Mesothelial cell of epicardium (in vitro differentiated cells): ENCODE results near the gene RPA1. TPM values are rescaled to one million over a fixed set of nuclear protein-coding genes. Genes with fewer than 3 reads are reported as not detected.

Experiments
- DNase-seq, 2 experiments: peaks; one replicate each; pipeline ENCODE4 v3.0.0; 2021; ENCODE audit warnings: low spot score in 2 of 2; ENCODE audit not compliant: unreplicated experiment in 2 of 2
- H3K27ac Mint-ChIP-seq: 2 replicates; pipeline ENCODE4 v1.8.0; 2021; ENCODE audit warnings: mixed read lengths
- H3K27me3 Mint-ChIP-seq: 2 replicates; pipeline ENCODE4 v1.8.0; 2021; ENCODE audit warnings: low read depth, mixed read lengths
- H3K36me3 Mint-ChIP-seq: 2 replicates; pipeline ENCODE4 v1.8.0; 2021; ENCODE audit warnings: mixed read lengths
- H3K4me1 Mint-ChIP-seq: 2 replicates; pipeline ENCODE4 v1.8.0; 2021; ENCODE audit warnings: mixed read lengths
- H3K4me3 Mint-ChIP-seq: 2 replicates; pipeline ENCODE4 v1.8.0; 2021; ENCODE audit warnings: mild to moderate bottlenecking, moderate library complexity, mixed read lengths
- H3K9me3 Mint-ChIP-seq: 2 replicates; pipeline ENCODE4 v1.8.0; 2021; ENCODE audit warnings: mixed read lengths
- CTCF ChIP-seq: fragments of 200-600 bp; sonication (generic); IDR thresholded peaks from one replicate; pipeline ENCODE4 v1.5.0; 2021; ENCODE audit warnings: antibody characterized with exemption; ENCODE audit not compliant: unreplicated experiment
- total RNA-seq: library from RNA; stranded (reverse); gene quantifications from 3 replicates; pipeline ENCODE4 v1.2.1, GENCODE V29; 2021

RPA1 gene
- total RNA-seq, 1 donor from 2014 or later: 94.2 TPM

- Mint-ChIP-seq H3K9me3 (no peaks in the 10 kb centered on the region), H3K27ac (no peak overlapping the region), H3K36me3 (peaks cover 34% of the 10 kb centered on the region), H3K4me3 (no peak overlapping the region), H3K4me1 (peaks cover 14% of the 10 kb centered on the region), H3K27me3 (no peaks in the 10 kb centered on the region)
- TF ChIP-seq CTCF: no peak
- no peak for DNase-seq
Observed at GRCh38 chr17:1786708-1787107, 43.1 kb upstream of the RPA1 start.

- TF ChIP-seq CTCF: no peak
- Mint-ChIP-seq H3K9me3 (no peaks in the 10 kb centered on the region), H3K27ac (no peak overlapping the region), H3K4me1 (peaks cover 14% of the 10 kb centered on the region), H3K36me3 (peaks cover 31% of the 10 kb centered on the region), H3K27me3 (no peaks in the 10 kb centered on the region), H3K4me3 (no peak overlapping the region)
- no peak for DNase-seq
Observed at GRCh38 chr17:1787301-1787902, 42.4 kb upstream of the RPA1 start.

- no peak for DNase-seq
- no peak for TF ChIP-seq CTCF
- Mint-ChIP-seq H3K4me1 (peaks cover 14% of the 10 kb centered on the region), H3K27ac (no peak overlapping the region), H3K9me3 (no peaks in the 10 kb centered on the region), H3K4me3 (no peak overlapping the region), H3K36me3 (peaks cover 19% of the 10 kb centered on the region), H3K27me3 (no peaks in the 10 kb centered on the region)
Observed at GRCh38 chr17:1789936-1790335, 39.9 kb upstream of the RPA1 start.

GRCh38 chr17:1792495-1793446 lies 37.0 kb upstream of the RPA1 start:
- no peak overlapping the region for H3K4me3 Mint-ChIP-seq
- no peaks in the 10 kb centered on the region for H3K27me3 Mint-ChIP-seq
- no peak for TF ChIP-seq CTCF
- H3K9me3 Mint-ChIP-seq: no peaks in the 10 kb centered on the region
- peak overlapping the region; percentile 77 for H3K27ac Mint-ChIP-seq
- no peak for DNase-seq
- peaks cover 17% of the 10 kb centered on the region for H3K4me1 Mint-ChIP-seq
- H3K36me3 Mint-ChIP-seq: peaks cover 12% of the 10 kb centered on the region

- H3K4me3 Mint-ChIP-seq: no peak overlapping the region
- peak overlapping the region; percentile 43 for H3K27ac Mint-ChIP-seq
- no peak for TF ChIP-seq CTCF
- peaks cover 17% of the 10 kb centered on the region for H3K4me1 Mint-ChIP-seq
- DNase-seq: no peak
- no peaks in the 10 kb centered on the region for H3K9me3 Mint-ChIP-seq
- no peaks in the 10 kb centered on the region for H3K27me3 Mint-ChIP-seq
- peaks cover 12% of the 10 kb centered on the region for H3K36me3 Mint-ChIP-seq
Observed at GRCh38 chr17:1793447-1793806, 36.4 kb upstream of the RPA1 start.
